SK-N-SH treated with all-trans-retinoic acid at 6 μM for 48 hours (cell line): Measurements from ENCODE around the gene PRPF38A.

Experiments
- ATAC-seq: fragments of 200-7000 bp; cut with Tn5 transposase; 3 replicates; pipeline ENCODE4 v1.9.1; 2020; ENCODE audit warnings: mild to moderate bottlenecking, moderate library complexity
- BACH2 ChIP-seq: fragments of 250-450 bp; sonication (Bioruptor Pico); IDR thresholded peaks from 2 replicates; pipeline ENCODE4 v1.9.0; 2021; ENCODE audit warnings: mild to moderate bottlenecking, borderline replicate concordance
- CREB5 ChIP-seq: fragments of 250-450 bp; sonication (Bioruptor Pico); IDR thresholded peaks from 2 replicates; pipeline ENCODE4 v1.5.1; 2020; ENCODE audit warnings: low read depth, mild to moderate bottlenecking, moderate library complexity
- CSDC2 ChIP-seq: fragments of 250-450 bp; sonication (Bioruptor Pico); IDR thresholded peaks from 2 replicates; pipeline ENCODE4 v1.5.0; 2020; ENCODE audit warnings: mild to moderate bottlenecking, moderate library complexity
- GLIS3 ChIP-seq: fragments of 250-450 bp; sonication (Bioruptor Pico); IDR thresholded peaks from 2 replicates; pipeline ENCODE4 v1.5.0; 2020; ENCODE audit warnings: mild to moderate bottlenecking, moderate library complexity
- ISL1 ChIP-seq: fragments of 250-450 bp; sonication (Bioruptor Pico); IDR thresholded peaks from 2 replicates; pipeline ENCODE4 v2.1.2; 2022; ENCODE audit warnings: mild to moderate bottlenecking, moderate library complexity
- OSR1 ChIP-seq: fragments of 250-450 bp; sonication (Bioruptor Pico); IDR thresholded peaks from 2 replicates; pipeline ENCODE4 v1.8.0; 2022; ENCODE audit warnings: moderate library complexity, mild to moderate bottlenecking, inconsistent platforms
- PATZ1 ChIP-seq: fragments of 250-450 bp; sonication (Bioruptor Pico); IDR thresholded peaks from 2 replicates; pipeline ENCODE4 v1.8.0; 2020; ENCODE audit warnings: mild to moderate bottlenecking, moderate library complexity, borderline replicate concordance
- PPARA ChIP-seq: fragments of 250-450 bp; sonication (Bioruptor Pico); IDR thresholded peaks from 2 replicates; pipeline ENCODE4 v1.5.0; 2020; ENCODE audit warnings: mild to moderate bottlenecking, borderline replicate concordance
- RARB ChIP-seq: fragments of 250-450 bp; sonication (Bioruptor Pico); IDR thresholded peaks from 2 replicates; pipeline ENCODE4 v1.8.0; 2021; ENCODE audit warnings: mild to moderate bottlenecking, moderate library complexity
- SNAI2 ChIP-seq: fragments of 250-450 bp; sonication (Bioruptor Pico); IDR thresholded peaks from 2 replicates; pipeline ENCODE4 v1.5.0; 2020; ENCODE audit warnings: mild to moderate bottlenecking, moderate library complexity
- TCF4 ChIP-seq: fragments of 250-450 bp; sonication (Bioruptor Pico); IDR thresholded peaks from 2 replicates; pipeline ENCODE4 v1.8.0; 2021; ENCODE audit warnings: mild to moderate bottlenecking, moderate library complexity, borderline replicate concordance
- TOX ChIP-seq: fragments of 250-450 bp; sonication (Bioruptor Pico); IDR thresholded peaks from 2 replicates; pipeline ENCODE4 v1.8.0; 2021; ENCODE audit warnings: mild to moderate bottlenecking, moderate library complexity, borderline replicate concordance
- TSHZ2 ChIP-seq: fragments of 250-450 bp; sonication (Bioruptor Pico); IDR thresholded peaks from 2 replicates; pipeline ENCODE4 v1.5.0; 2020; ENCODE audit warnings: mild to moderate bottlenecking, moderate library complexity
- ZC3H10 ChIP-seq: fragments of 250-450 bp; sonication (Bioruptor Pico); IDR thresholded peaks from 2 replicates; pipeline ENCODE4 v1.5.1; 2021; ENCODE audit warnings: mild to moderate bottlenecking, moderate library complexity
- ZFP3 ChIP-seq: fragments of 250-450 bp; sonication (Bioruptor Pico); IDR thresholded peaks from 2 replicates; pipeline ENCODE4 v1.5.0; 2020; ENCODE audit warnings: mild to moderate bottlenecking, moderate library complexity
- ZFP30 ChIP-seq: fragments of 450-650 bp; formaldehyde crosslinking; IDR thresholded peaks from 2 replicates; pipeline ENCODE4 v1.5.0; 2022; ENCODE audit warnings: mild to moderate bottlenecking, moderate library complexity
- ZNF565 ChIP-seq: fragments of 450-650 bp; formaldehyde crosslinking; conservative IDR thresholded peaks from 2 replicates; pipeline ENCODE4 v1.5.0; 2020; ENCODE audit warnings: low read depth, mild to moderate bottlenecking, moderate library complexity
- ZNF70 ChIP-seq: fragments of 450-650 bp; formaldehyde crosslinking; IDR thresholded peaks from 2 replicates; pipeline ENCODE4 v1.5.0; 2020; ENCODE audit warnings: mild to moderate bottlenecking, moderate library complexity
- ZNF8 ChIP-seq: fragments of 450-650 bp; formaldehyde crosslinking; IDR thresholded peaks from 2 replicates; pipeline ENCODE4 v1.5.0; 2020; ENCODE audit warnings: mild to moderate bottlenecking, moderate library complexity
- TF ChIP-seq, protein P1 (sequence below): fragments of 250-450 bp; sonication (Bioruptor Pico); IDR thresholded peaks from 2 replicates; pipeline ENCODE4 v1.8.0; 2021; ENCODE audit warnings: low read depth, mild to moderate bottlenecking, moderate library complexity, borderline replicate concordance
- TF ChIP-seq, protein P2 (sequence below): fragments of 250-450 bp; sonication (Bioruptor Pico); IDR thresholded peaks from 2 replicates; pipeline ENCODE4 v1.5.1; 2021; ENCODE audit warnings: mild to moderate bottlenecking, moderate library complexity

Gene PRPF38A

GRCh38 chr1:52423055-52423454 lies 18.7 kb downstream of the PRPF38A start:
- ATAC-seq: no peak
- TF ChIP-seq BACH2 (CRISPR knock-in tag): no peak
- TF ChIP-seq GLIS3 (CRISPR knock-in tag): no peak
- TF ChIP-seq ISL1: no peak
- no peak for TF ChIP-seq ZC3H10 (CRISPR knock-in tag)
- TF ChIP-seq TCF4 (CRISPR knock-in tag): no peak
- no peak for TF ChIP-seq TOX (CRISPR knock-in tag)
- TF ChIP-seq, protein P1, sequence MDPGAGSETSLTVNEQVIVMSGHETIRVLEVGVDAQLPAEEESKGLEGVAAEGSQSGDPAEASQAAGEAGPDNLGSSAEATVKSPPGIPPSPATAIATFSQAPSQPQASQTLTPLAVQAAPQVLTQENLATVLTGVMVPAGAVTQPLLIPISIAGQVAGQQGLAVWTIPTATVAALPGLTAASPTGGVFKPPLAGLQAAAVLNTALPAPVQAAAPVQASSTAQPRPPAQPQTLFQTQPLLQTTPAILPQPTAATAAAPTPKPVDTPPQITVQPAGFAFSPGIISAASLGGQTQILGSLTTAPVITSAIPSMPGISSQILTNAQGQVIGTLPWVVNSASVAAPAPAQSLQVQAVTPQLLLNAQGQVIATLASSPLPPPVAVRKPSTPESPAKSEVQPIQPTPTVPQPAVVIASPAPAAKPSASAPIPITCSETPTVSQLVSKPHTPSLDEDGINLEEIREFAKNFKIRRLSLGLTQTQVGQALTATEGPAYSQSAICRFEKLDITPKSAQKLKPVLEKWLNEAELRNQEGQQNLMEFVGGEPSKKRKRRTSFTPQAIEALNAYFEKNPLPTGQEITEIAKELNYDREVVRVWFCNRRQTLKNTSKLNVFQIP (CRISPR knock-in tag): no peak
- no peak for TF ChIP-seq CREB5 (CRISPR knock-in tag)
- TF ChIP-seq OSR1: no peak
- no peak for TF ChIP-seq ZNF70 (CRISPR knock-in tag)
- no peak for TF ChIP-seq ZNF8
- TF ChIP-seq, protein P2, sequence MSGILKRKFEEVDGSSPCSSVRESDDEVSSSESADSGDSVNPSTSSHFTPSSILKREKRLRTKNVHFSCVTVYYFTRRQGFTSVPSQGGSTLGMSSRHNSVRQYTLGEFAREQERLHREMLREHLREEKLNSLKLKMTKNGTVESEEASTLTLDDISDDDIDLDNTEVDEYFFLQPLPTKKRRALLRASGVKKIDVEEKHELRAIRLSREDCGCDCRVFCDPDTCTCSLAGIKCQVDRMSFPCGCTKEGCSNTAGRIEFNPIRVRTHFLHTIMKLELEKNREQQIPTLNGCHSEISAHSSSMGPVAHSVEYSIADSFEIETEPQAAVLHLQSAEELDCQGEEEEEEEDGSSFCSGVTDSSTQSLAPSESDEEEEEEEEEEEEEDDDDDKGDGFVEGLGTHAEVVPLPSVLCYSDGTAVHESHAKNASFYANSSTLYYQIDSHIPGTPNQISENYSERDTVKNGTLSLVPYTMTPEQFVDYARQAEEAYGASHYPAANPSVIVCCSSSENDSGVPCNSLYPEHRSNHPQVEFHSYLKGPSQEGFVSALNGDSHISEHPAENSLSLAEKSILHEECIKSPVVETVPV: no peak
- no peak for TF ChIP-seq ZFP30 (CRISPR knock-in tag)
- no peak for TF ChIP-seq PATZ1
- no peak for TF ChIP-seq ZFP3 (CRISPR knock-in tag)
- TF ChIP-seq CSDC2 (CRISPR knock-in tag): no peak
- no peak for TF ChIP-seq ZNF565
- no peak for TF ChIP-seq PPARA

GRCh38 chr1:52423771-52424170 lies 19.4 kb downstream of the PRPF38A start:
- ATAC-seq: no peak
- TF ChIP-seq BACH2 (CRISPR knock-in tag) (no peak), PATZ1 (no peak), CREB5 (CRISPR knock-in tag) (no peak), ZNF565 (no peak), GLIS3 (CRISPR knock-in tag) (no peak), SNAI2 (CRISPR knock-in tag) (no peak), OSR1 (no peak), TCF4 (CRISPR knock-in tag) (no peak), TSHZ2 (no peak), PPARA (no peak), ZNF8 (no peak), RARB (CRISPR knock-in tag) (no peak), ISL1 (no peak)
